Measurements from ENCODE around the gene ADD3.

- TF ChIP-seq CTCF (IDR thresholded peaks at IDR 0.05; ENCODE audit: low read depth, low read length) (no peak), MYC (IDR thresholded peaks at IDR 0.05; ENCODE audit: low read depth, low read length) (no peak), POLR2A (IDR thresholded peaks at IDR 0.05; ENCODE audit: extremely low read depth, insufficient read length) (no peak)
These were observed 66.1 kb downstream of the ADD3 start for GRCh38 chr10:110073896-110074295.

All from NB4 (cell line).